GM21786 (cell line): Measurements from ENCODE around the gene CST5.
"Not testable (repeated sequence)": the region's sequence is repeated elsewhere in the genome, so short reads cannot be mapped to it uniquely, and the experiment has no call there.

Source experiments
- ATAC-seq: cut with Tn5 transposase; IDR thresholded peaks from one replicate; pipeline ENCODE4 v1.9.1; 2021; ENCODE audit not compliant: unreplicated experiment

CST5 gene

DNA sequence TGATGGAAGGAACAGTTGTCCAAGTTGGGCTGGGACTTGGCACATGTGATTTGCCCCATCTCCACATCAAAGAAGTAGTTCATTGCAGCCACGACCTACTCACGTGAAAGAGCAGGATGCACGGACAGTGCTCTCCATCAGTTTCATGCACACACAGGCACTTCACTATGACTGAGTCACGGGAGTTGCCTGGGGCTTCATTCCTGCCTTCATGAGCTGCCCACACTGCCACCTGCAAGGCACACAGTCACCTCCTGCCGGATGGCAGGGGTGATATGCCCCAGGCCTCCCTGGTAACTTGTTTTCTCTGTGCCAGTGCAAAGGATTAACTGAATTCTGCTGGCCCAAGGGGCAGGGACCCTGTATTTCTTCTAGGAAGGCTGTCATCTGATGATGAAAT is 22.8 kb downstream of the CST5 start:
- no peak for ATAC-seq

DNA sequence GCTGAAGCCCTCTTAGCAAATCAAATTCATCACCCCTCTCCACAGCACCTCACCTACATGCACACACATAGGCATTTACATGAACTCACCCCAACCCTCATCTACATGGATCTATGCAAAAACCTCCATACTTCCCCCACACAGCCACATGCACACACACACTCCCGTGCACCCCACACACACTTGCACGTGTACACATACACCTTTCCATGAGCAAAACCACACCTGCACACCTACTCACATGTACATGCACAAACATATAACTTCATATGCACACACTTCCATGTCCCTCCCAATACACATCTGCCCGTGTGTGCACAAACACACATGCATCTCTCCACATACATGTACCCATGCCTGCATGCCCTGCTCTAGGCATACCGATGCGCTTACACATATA is 23.3 kb downstream of the CST5 start:
- no peak for ATAC-seq

DNA sequence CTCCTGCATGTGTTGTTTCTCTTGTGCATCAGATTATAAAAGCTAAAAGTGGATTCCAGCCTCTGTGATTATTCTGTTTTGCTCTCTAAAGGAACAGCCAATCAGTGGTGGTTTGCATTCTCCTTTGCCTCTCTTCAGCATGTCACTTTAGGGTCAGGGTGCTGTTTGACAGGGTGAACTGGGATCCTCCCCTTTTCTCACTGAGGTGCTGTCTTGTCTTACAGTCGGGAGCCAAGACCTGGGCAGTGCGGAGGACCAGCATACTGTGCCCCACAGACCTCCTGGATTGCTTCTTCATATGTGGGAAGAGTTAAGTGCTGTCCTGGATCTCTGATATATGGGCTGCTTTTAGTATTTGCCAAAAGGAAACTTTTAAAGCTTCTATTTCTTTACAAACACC is 37.9 kb downstream of the CST5 start:
- ATAC-seq, result no peak

DNA sequence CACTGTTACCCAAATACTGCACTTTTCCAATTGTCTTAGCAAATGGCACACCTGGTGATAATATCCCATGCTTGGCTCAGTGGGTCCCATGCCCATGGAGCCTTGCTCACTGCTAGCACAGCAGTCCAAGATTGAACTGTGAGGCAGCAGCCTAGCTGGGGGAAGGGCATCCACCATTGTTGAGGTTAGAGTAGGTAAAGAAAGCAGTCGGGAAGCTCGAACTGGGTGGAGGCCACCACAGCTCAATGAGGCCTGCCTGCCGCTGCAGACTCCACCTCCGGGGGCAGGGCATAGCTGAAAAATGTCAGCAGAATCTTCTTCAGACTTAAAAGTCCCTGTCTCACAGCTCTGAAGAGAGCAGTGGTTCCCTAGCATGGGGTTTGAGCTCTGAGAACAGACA is 43.8 kb downstream of the CST5 start:
- ATAC-seq, result no peak

- no peak for ATAC-seq
Measured at GRCh38 chr20:23832775-23833513, 46.6 kb downstream of the CST5 start.

GRCh38 chr20:23831961-23832360 is 47.6 kb downstream of the CST5 start:
- not testable (repeated sequence) for ATAC-seq

- ATAC-seq, result no peak
Measured at GRCh38 chr20:23826541-23827021, 53.0 kb downstream of the CST5 start, which contains the start of gene CST2. CST2 (minus strand) TSS chr20:23826729; CDS start chr20:23826660, 69 bp downstream.
